ENCODE measurements around the gene NAPG.

- TF ChIP-seq CTCF (IDR thresholded peaks at IDR 0.05 in 4 of 5, conservative IDR thresholded peaks at IDR 0.05 in 1 of 5) (no peak), POLR2A (IDR thresholded peaks at IDR 0.05) (no peak)
Observed at GRCh38 chr18:10591896-10592295, 66.1 kb downstream of the NAPG start.
